IMR-90 (cell line): Measurements from ENCODE around the gene PIP4K2A. TPM values are rescaled to one million over a fixed set of nuclear protein-coding genes. Genes with fewer than 3 reads are reported as not detected.

Experiments
- ATAC-seq: fragments of 200-7000 bp; cut with Tn5 transposase; 2 replicates; pipeline ENCODE4 v1.9.1; 2020; ENCODE audit warnings: low read depth, mild to moderate bottlenecking, moderate library complexity
- BruUV-seq: library from RNA; stranded (reverse); fragments of 400-500 nt; replicated peaks from 2 replicates; lab custom pipeline; 2021; lab: Mats Ljungman, UMichigan
- CTCF ChIA-PET: fragments of 300-600 bp; formaldehyde crosslinking; extraction: SDS; loops from one replicate; lab custom pipeline; 2021; ENCODE audit warnings: antibody characterized with exemption; lab: Yijun Ruan, JAX
- POLR2A ChIA-PET: fragments of 300-600 bp; sonication (Branson Sonifier 250); formaldehyde crosslinking; loops from one replicate; lab custom pipeline; 2022; ENCODE audit warnings: antibody characterized with exemption; ENCODE audit not compliant: unreplicated experiment; lab: Charles Lee
- DNase-seq: peaks from one replicate; pipeline ENCODE4 v3.0.0; 2013
- H2AFZ ChIP-seq: replicated peaks from 2 replicates; pipeline ENCODE3; 2013; ENCODE audit warnings: low read length, mild to moderate bottlenecking; ENCODE audit not compliant: poor library complexity
- H2AK5ac ChIP-seq: 2 replicates; pipeline ENCODE4 v1.6.1; 2013; ENCODE audit warnings: low read depth, low read length, inconsistent platforms
- H2AK9ac ChIP-seq: replicated peaks from 2 replicates; pipeline ENCODE3; 2013; ENCODE audit warnings: mild to moderate bottlenecking, low read depth, low read length, moderate library complexity; ENCODE audit not compliant: poor library complexity
- H2BK120ac ChIP-seq: 2 replicates; pipeline ENCODE4 v1.6.1; 2013; ENCODE audit warnings: low read depth, low read length, inconsistent platforms
- H2BK15ac ChIP-seq: 3 replicates; pipeline ENCODE4 v1.6.1; 2013; ENCODE audit warnings: low read depth, low read length, inconsistent platforms
- H2BK20ac ChIP-seq: 2 replicates; pipeline ENCODE4 v1.6.1; 2013; ENCODE audit warnings: low read depth, mild to moderate bottlenecking, inconsistent platforms, low read length, moderate library complexity
- H2BK5ac ChIP-seq: 2 replicates; pipeline ENCODE4 v1.6.1; 2013; ENCODE audit warnings: mild to moderate bottlenecking, low read depth, low read length, inconsistent platforms; ENCODE audit not compliant: poor library complexity, severe bottlenecking
- H3K14ac ChIP-seq: replicated peaks from 2 replicates; pipeline ENCODE4 v1.6.1; 2013; ENCODE audit warnings: low read depth, low read length, inconsistent platforms
- H3K18ac ChIP-seq: 2 replicates; pipeline ENCODE4 v1.6.1; 2013; ENCODE audit warnings: low read depth, low read length, control low read depth
- H3K23ac ChIP-seq: 2 replicates; pipeline ENCODE4 v1.6.1; 2013; ENCODE audit warnings: low read depth, low read length, inconsistent platforms
- H3K27ac ChIP-seq: 2 replicates; pipeline ENCODE4 v1.5.1; 2013; ENCODE audit warnings: mild to moderate bottlenecking, control low read depth, low read length; ENCODE audit not compliant: insufficient read depth
- H3K27me3 ChIP-seq: 2 replicates; pipeline ENCODE4 v1.6.1; 2013; ENCODE audit warnings: low read length; ENCODE audit not compliant: control insufficient read depth, insufficient read depth
- H3K36me3 ChIP-seq: 2 replicates; pipeline ENCODE4 v1.6.1; 2013; ENCODE audit warnings: low read length, mixed read lengths; ENCODE audit not compliant: control insufficient read depth, insufficient read depth
- H3K4ac ChIP-seq: 2 replicates; pipeline ENCODE4 v1.6.1; 2013; ENCODE audit warnings: low read depth, low read length, inconsistent platforms
- H3K4me1 ChIP-seq: 2 replicates; pipeline ENCODE4 v1.6.1; 2013; ENCODE audit warnings: low read length, mixed read lengths; ENCODE audit not compliant: control insufficient read depth, insufficient read depth
- H3K4me2 ChIP-seq: 2 replicates; pipeline ENCODE4 v1.6.1; 2013; ENCODE audit warnings: low read depth, mild to moderate bottlenecking, control low read depth, low read length, moderate library complexity
- H3K4me3 ChIP-seq: 2 replicates; pipeline ENCODE4 v1.5.1; 2013; ENCODE audit warnings: low read depth, mild to moderate bottlenecking, control low read depth, low read length, moderate library complexity; ENCODE audit not compliant: insufficient read depth
- H3K56ac ChIP-seq: 2 replicates; pipeline ENCODE4 v1.6.1; 2013; ENCODE audit warnings: low read length, inconsistent platforms; ENCODE audit not compliant: insufficient read depth; ENCODE audit errors: extremely low read depth
- H3K79me1 ChIP-seq, 2 experiments: 2 replicates each; pipeline ENCODE4 v1.6.1; 2013; ENCODE audit warnings: low read length in 2 of 2, inconsistent platforms in 1 of 2, low read depth in 1 of 2
- H3K9ac ChIP-seq: 2 replicates; pipeline ENCODE4 v1.6.1; 2013; ENCODE audit warnings: low read depth, low read length, control low read depth
- H3K9me1 ChIP-seq: 2 replicates; pipeline ENCODE4 v1.6.1; 2013; ENCODE audit warnings: low read length, inconsistent platforms; ENCODE audit not compliant: insufficient read depth
- H3K9me3 ChIP-seq: 2 replicates; pipeline ENCODE4 v1.6.1; 2013; ENCODE audit warnings: low read length; ENCODE audit not compliant: control insufficient read depth, insufficient read depth
- H4K20me1 ChIP-seq: 2 replicates; pipeline ENCODE4 v1.6.1; 2013; ENCODE audit warnings: low read length, inconsistent platforms; ENCODE audit not compliant: insufficient read depth
- H4K5ac ChIP-seq: 2 replicates; pipeline ENCODE4 v1.6.1; 2013; ENCODE audit warnings: mild to moderate bottlenecking, low read depth, low read length, control low read depth
- H4K8ac ChIP-seq, 2 experiments: 2 replicates each; pipeline ENCODE4 v1.6.1; 2013; ENCODE audit warnings: low read depth in 2 of 2, low read length in 2 of 2, control low read depth in 1 of 2, inconsistent platforms in 1 of 2
- H4K91ac ChIP-seq: 2 replicates; pipeline ENCODE4 v1.6.1; 2013; ENCODE audit warnings: low read depth, low read length, inconsistent platforms; ENCODE audit not compliant: insufficient read depth
- BHLHE40 ChIP-seq: fragments of 150-350 bp; IDR thresholded peaks from 2 replicates; pipeline ENCODE4 v1.6.1; 2016; ENCODE audit warnings: mild to moderate bottlenecking, low read depth, low read length
- FOS ChIP-seq: fragments of 150-350 bp; IDR thresholded peaks from 2 replicates; pipeline ENCODE4 v1.6.1; 2016; ENCODE audit warnings: low read depth, low read length
- MAFK ChIP-seq: IDR thresholded peaks from 2 replicates; pipeline ENCODE4 v1.6.1; 2012; ENCODE audit warnings: low read depth, low read length, improper control_type of control experiment
- MAZ ChIP-seq: IDR thresholded peaks from 2 replicates; pipeline ENCODE4 v1.6.1; 2012; ENCODE audit warnings: low read depth, mild to moderate bottlenecking, low read length, improper control_type of control experiment, moderate library complexity, borderline replicate concordance
- MXI1 ChIP-seq: IDR thresholded peaks from 2 replicates; pipeline ENCODE4 v1.6.1; 2012; ENCODE audit warnings: low read depth, mild to moderate bottlenecking, low read length, moderate library complexity, borderline replicate concordance
- NFE2L2 ChIP-seq: fragments of 150-350 bp; IDR thresholded peaks from 2 replicates; pipeline ENCODE4 v1.6.1; 2016; ENCODE audit warnings: low read depth, mild to moderate bottlenecking, low read length
- POLR2A ChIP-seq: IDR thresholded peaks from 2 replicates; pipeline ENCODE4 v1.6.1; 2012; ENCODE audit warnings: mild to moderate bottlenecking, low read depth, low read length
- SMC3 ChIP-seq: fragments of 150-350 bp; IDR thresholded peaks from 2 replicates; pipeline ENCODE4 v1.6.1; 2016; ENCODE audit warnings: low read depth, mild to moderate bottlenecking, antibody characterized with exemption, low read length, moderate library complexity
- WGBS, 2 experiments: methylation state at CpG; one replicate each; pipeline versions ENCODE4 v1.1.5 to v1.1.7; 2013; ENCODE audit warnings: missing lambda C conversion rate in 2 of 2; ENCODE audit not compliant: insufficient read length in 1 of 2; ENCODE audit errors: extremely low coverage in 2 of 2; 5-methylcytosine and 5-hydroxymethylcytosine counted together
- dilution Hi-C: fragments of 300-500 bp; cut with HindIII; formaldehyde crosslinking; loops from one replicate; pipeline ENCODE4 v1.14.3; 2018; ENCODE audit warnings: low sequenced_read_pairs; ENCODE audit not compliant: unreplicated experiment
- in situ Hi-C: fragments of 300-500 bp; cut with MboI; formaldehyde crosslinking; loops from 3 replicates; pipeline ENCODE4 v1.14.3; 2019; ENCODE audit warnings: low sequenced_read_pairs, inconsistent platforms, mixed read lengths
- intact Hi-C: fragments of 100-400 bp; cut with micrococcal nuclease; formaldehyde crosslinking; loops from 2 replicates; pipeline ENCODE4 v1.10.0; 2022
- polyA plus RNA-seq, 3 experiments: library from polyadenylated mRNA; depleted of rRNA; stranded (reverse); fragments of >200 nt; gene quantifications; 2 replicates each; pipeline ENCODE4 v1.2.3, GENCODE V29; 2012; ENCODE audit warnings: low replicate concordance in 1 of 3
- total RNA-seq: library from RNA; depleted of rRNA; stranded (reverse); fragments of >200 nt; gene quantifications from 2 replicates; pipeline ENCODE4 v1.2.3, GENCODE V29; 2012
- TF ChIP-seq, protein P1 (sequence below): fragments of 150-350 bp; IDR thresholded peaks from 2 replicates; pipeline ENCODE4 v1.6.1; 2017; ENCODE audit warnings: mild to moderate bottlenecking, antibody characterized with exemption, low read length, low read depth
- TF ChIP-seq, protein P2 (sequence below): conservative IDR thresholded peaks from 2 replicates; pipeline ENCODE4 v1.5.1; 2012; ENCODE audit warnings: mild to moderate bottlenecking, low read depth, low read length, improper control_type of control experiment

Gene PIP4K2A
- total and polyA plus RNA-seq, 2 of the 4 experiments (the other 2 are of a cell fraction): 9.8 to 18.1 TPM

DNA sequence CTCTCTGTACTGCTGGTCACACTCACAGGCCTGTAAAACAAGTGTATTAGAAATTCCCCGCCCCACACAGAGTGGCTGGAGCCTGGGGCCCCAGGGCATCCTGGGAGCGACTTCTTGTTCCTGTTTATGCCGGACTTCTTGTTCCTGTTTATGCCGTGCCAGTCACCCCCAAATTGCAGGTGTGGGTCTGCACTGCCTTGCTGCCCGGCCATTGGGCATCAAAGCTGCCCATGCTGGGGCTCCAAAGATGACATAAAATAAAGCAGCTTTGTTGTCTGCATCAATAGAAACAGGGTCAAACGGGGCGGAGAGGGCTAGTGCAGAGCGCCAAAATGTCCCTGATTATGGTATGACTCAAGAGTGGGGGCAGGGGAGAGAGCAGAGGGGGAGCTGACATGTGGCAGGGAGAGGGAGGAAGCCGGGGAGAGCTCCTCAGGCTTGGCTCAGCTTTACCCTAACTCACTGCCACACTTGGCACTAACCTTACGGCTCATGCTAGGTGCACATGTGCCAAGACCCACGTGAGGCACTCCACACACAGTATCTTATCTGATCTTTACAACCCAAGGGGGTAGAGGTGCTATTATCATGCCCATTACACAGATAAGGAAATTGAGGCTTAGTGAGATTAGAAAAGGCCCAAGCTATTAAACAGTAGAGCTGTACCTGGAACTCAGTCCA is 98.4 kb downstream of the PIP4K2A start:
- Histone ChIP-seq H3K4me1 (peaks cover 15% of the 10 kb centered on the region), H3K9ac (no peak overlapping the region), H4K8ac (no peak overlapping the region), H2AK5ac (peak overlapping the region; percentile 72; the same call in 1 of the 2 replicates), H3K56ac (no peak overlapping the region), H3K4ac (peak overlapping the region; percentile 76), H2BK20ac (peak overlapping the region; percentile 52; the same call in 1 of the 2 replicates), H4K5ac (no peak overlapping the region), H2AK9ac (no peak overlapping the region), H3K4me3 (no peak overlapping the region), H3K4me2 (no peak overlapping the region), H3K9me3 (no peaks in the 10 kb centered on the region), H3K18ac (no peak overlapping the region), H3K36me3 (no peaks in the 10 kb centered on the region), H3K23ac (peak overlapping the region; percentile 78; the same call in 1 of the 2 replicates), H3K27ac (no peak overlapping the region), H4K91ac (peak overlapping the region; percentile 5; the same call in 1 of the 2 replicates), H2BK120ac (0 out of 2 replicates have a peak overlapping the region, but pooled peaks have one; percentile 56), H2BK15ac (peak overlapping the region; percentile 56; the same call in 1 of the 3 replicates), H3K79me1 (peaks cover 32 to 65% of the 10 kb centered on the region in 2 experiments), H2AFZ (no peak overlapping the region), H2BK5ac (no peak overlapping the region), H3K14ac (peak overlapping the region; percentile 59; the same call in 1 of the 2 replicates), H3K27me3 (no peaks in the 10 kb centered on the region), H4K20me1 (0 out of 2 replicates have a peak, but pooled peaks cover 6% of the 10 kb centered on the region), H3K9me1 (peaks cover 16% of the 10 kb centered on the region; the same call in 1 of the 2 replicates)
- intact Hi-C loops: no loop called here
- in situ Hi-C loops: loop anchor here (25.0 kb wide), 1 partner anchor 1104 kb away; no protein-coding TSS in a partner anchor
- BruUV-seq: no TSS peak
- ChIA-PET POLR2A (no interaction called here), CTCF (interaction anchor here (0.5 kb wide), 1 partner anchor 1591 kb away, joined by 6 read pairs; no protein-coding TSS in a partner anchor)
- no peak for DNase-seq
- no peak for ATAC-seq
- WGBS, 2 experiments: 75% methylated on average over 5 of the region's 11 CpGs; no CpG with 5 or more reads in 1 of the 2 experiments
- TF ChIP-seq MAZ (no peak), MAFK (no peak), SMC3 (no peak), NFE2L2 (no peak), POLR2A (no peak), FOS (no peak), BHLHE40 (no peak), MXI1 (no peak)
- TF ChIP-seq, protein P1, sequence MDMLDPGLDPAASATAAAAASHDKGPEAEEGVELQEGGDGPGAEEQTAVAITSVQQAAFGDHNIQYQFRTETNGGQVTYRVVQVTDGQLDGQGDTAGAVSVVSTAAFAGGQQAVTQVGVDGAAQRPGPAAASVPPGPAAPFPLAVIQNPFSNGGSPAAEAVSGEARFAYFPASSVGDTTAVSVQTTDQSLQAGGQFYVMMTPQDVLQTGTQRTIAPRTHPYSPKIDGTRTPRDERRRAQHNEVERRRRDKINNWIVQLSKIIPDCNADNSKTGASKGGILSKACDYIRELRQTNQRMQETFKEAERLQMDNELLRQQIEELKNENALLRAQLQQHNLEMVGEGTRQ: no peak
- TF ChIP-seq, protein P2, sequence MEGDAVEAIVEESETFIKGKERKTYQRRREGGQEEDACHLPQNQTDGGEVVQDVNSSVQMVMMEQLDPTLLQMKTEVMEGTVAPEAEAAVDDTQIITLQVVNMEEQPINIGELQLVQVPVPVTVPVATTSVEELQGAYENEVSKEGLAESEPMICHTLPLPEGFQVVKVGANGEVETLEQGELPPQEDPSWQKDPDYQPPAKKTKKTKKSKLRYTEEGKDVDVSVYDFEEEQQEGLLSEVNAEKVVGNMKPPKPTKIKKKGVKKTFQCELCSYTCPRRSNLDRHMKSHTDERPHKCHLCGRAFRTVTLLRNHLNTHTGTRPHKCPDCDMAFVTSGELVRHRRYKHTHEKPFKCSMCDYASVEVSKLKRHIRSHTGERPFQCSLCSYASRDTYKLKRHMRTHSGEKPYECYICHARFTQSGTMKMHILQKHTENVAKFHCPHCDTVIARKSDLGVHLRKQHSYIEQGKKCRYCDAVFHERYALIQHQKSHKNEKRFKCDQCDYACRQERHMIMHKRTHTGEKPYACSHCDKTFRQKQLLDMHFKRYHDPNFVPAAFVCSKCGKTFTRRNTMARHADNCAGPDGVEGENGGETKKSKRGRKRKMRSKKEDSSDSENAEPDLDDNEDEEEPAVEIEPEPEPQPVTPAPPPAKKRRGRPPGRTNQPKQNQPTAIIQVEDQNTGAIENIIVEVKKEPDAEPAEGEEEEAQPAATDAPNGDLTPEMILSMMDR: no peak
- dilution Hi-C loops: no loop called here
